Neuronal stem cell (in vitro differentiated cells): ENCODE results near the gene NOX5.

Source experiments
- DNase-seq: peaks from one replicate; pipeline ENCODE4 v3.0.0-alpha.2; 2013; ENCODE audit warnings: low spot score
- H2AFZ ChIP-seq: one replicate; pipeline ENCODE4 v1.6.1; 2013; ENCODE audit warnings: mild to moderate bottlenecking, low read length, inconsistent platforms
- H2AK5ac ChIP-seq: 2 replicates; pipeline ENCODE4 v1.6.1; 2013; ENCODE audit warnings: low read depth, mild to moderate bottlenecking, inconsistent platforms, low read length, moderate library complexity, mixed read lengths
- H2BK120ac ChIP-seq: 2 replicates; pipeline ENCODE4 v1.6.1; 2013; ENCODE audit warnings: low read depth, mild to moderate bottlenecking, inconsistent platforms, low read length, moderate library complexity, mixed read lengths
- H2BK12ac ChIP-seq: one replicate; pipeline ENCODE4 v1.6.1; 2013; ENCODE audit warnings: low read length, inconsistent platforms
- H2BK15ac ChIP-seq: 2 replicates; pipeline ENCODE4 v1.6.1; 2013; ENCODE audit warnings: mild to moderate bottlenecking, low read length, inconsistent platforms, mixed read lengths
- H2BK5ac ChIP-seq: one replicate; pipeline ENCODE4 v1.6.1; 2013; ENCODE audit warnings: inconsistent platforms, mild to moderate bottlenecking, low read length, moderate library complexity
- H3K14ac ChIP-seq: one replicate; pipeline ENCODE4 v1.6.1; 2013; ENCODE audit warnings: low read length, inconsistent platforms
- H3K18ac ChIP-seq: 2 replicates; pipeline ENCODE4 v1.6.1; 2013; ENCODE audit warnings: low read length, inconsistent platforms
- H3K23ac ChIP-seq: 2 replicates; pipeline ENCODE4 v1.6.1; 2013; ENCODE audit warnings: low read depth, mild to moderate bottlenecking, mixed read lengths, low read length, inconsistent platforms; ENCODE audit not compliant: poor library complexity
- H3K27ac ChIP-seq: replicated peaks from 3 replicates; pipeline ENCODE4 v1.5.1; 2013; ENCODE audit warnings: low read length, inconsistent platforms
- H3K27me3 ChIP-seq, 3 experiments: 2 replicates each; pipeline ENCODE4 v1.6.1; 2013; ENCODE audit warnings: low read length in 3 of 3, mild to moderate bottlenecking in 2 of 3, inconsistent platforms in 1 of 3, low read depth in 1 of 3, mixed read lengths in 1 of 3, moderate library complexity in 1 of 3; ENCODE audit not compliant: control insufficient read depth in 3 of 3, insufficient read depth in 3 of 3
- H3K36me3 ChIP-seq, 2 donors: replicated peaks in 1 of 2; 2 replicates each; pipeline ENCODE4 v1.6.1; 2013; ENCODE audit warnings: low read length in 2 of 2; ENCODE audit not compliant: control insufficient read depth in 2 of 2, insufficient read depth in 2 of 2
- H3K4ac ChIP-seq: 2 replicates; pipeline ENCODE4 v1.6.1; 2013; ENCODE audit warnings: inconsistent platforms, mild to moderate bottlenecking, low read length, moderate library complexity
- H3K4me1 ChIP-seq, 2 donors: 1 replicate in 1 of 2; 2 replicates in 1 of 2; pipeline ENCODE4 v1.6.1; 2013; ENCODE audit warnings: low read length in 2 of 2, low read depth in 1 of 2; ENCODE audit not compliant: control insufficient read depth in 2 of 2, insufficient read depth in 1 of 2
- H3K4me2 ChIP-seq: one replicate; pipeline ENCODE4 v1.6.1; 2013; ENCODE audit warnings: mild to moderate bottlenecking, low read length, inconsistent platforms; ENCODE audit not compliant: insufficient read depth, poor library complexity, severe bottlenecking
- H3K4me3 ChIP-seq, 2 donors: 2 replicates each; pipeline ENCODE4 v1.5.1; 2013; ENCODE audit warnings: low read length in 2 of 2, mild to moderate bottlenecking in 2 of 2, inconsistent platforms in 1 of 2, moderate library complexity in 1 of 2
- H3K79me1 ChIP-seq: one replicate; pipeline ENCODE4 v1.6.1; 2013; ENCODE audit warnings: low read depth, mild to moderate bottlenecking, inconsistent platforms, low read length, moderate library complexity
- H3K9ac ChIP-seq: one replicate; pipeline ENCODE4 v1.6.1; 2013; ENCODE audit warnings: mild to moderate bottlenecking, low read depth, low read length, inconsistent platforms; ENCODE audit not compliant: poor library complexity
- H3K9me3 ChIP-seq, 2 donors: replicated peaks in 1 of 2; 2 replicates each; pipeline versions ENCODE3 to v1.6.1; 2013; ENCODE audit warnings: low read length in 2 of 2, mild to moderate bottlenecking in 2 of 2, inconsistent platforms in 1 of 2, low read depth in 1 of 2, mixed read lengths in 1 of 2, moderate library complexity in 1 of 2; ENCODE audit not compliant: control insufficient read depth in 2 of 2, insufficient read depth in 1 of 2
- H4K8ac ChIP-seq: one replicate; pipeline ENCODE4 v1.6.1; 2013; ENCODE audit warnings: low read depth, mild to moderate bottlenecking, inconsistent platforms, low read length, moderate library complexity
- H4K91ac ChIP-seq: one replicate; pipeline ENCODE4 v1.6.1; 2013; ENCODE audit warnings: low read length, low read depth, mild to moderate bottlenecking, inconsistent platforms; ENCODE audit not compliant: poor library complexity
- WGBS, 2 donors: extraction: QIAGEN DNeasy Blood & Tissue Kit; methylation state at CpG; one replicate each; pipeline ENCODE4 v1.1.7; 2013; ENCODE audit warnings: missing lambda C conversion rate in 2 of 2, mixed read lengths in 1 of 2; ENCODE audit not compliant: insufficient read length in 2 of 2, insufficient replicate concordance in 1 of 2; ENCODE audit errors: extremely low coverage in 2 of 2; 5-methylcytosine and 5-hydroxymethylcytosine counted together

NOX5 gene

GRCh38 chr15:69032703-69033373, 18.3 kb downstream of the NOX5 start:
- H3K27ac ChIP-seq: no peak overlapping the region
- no CpG with 5 or more reads among the region's 43 CpGs for WGBS, 2 donors

GRCh38 chr15:69034352-69034751, 19.9 kb downstream of the NOX5 start:
- H2BK15ac ChIP-seq: no peak overlapping the region
- H2BK12ac ChIP-seq: no peak overlapping the region
- H2BK5ac ChIP-seq: no peak overlapping the region
- H3K4me2 ChIP-seq: no peak overlapping the region
- H3K4me1 ChIP-seq: peaks cover 0 to 1% of the 10 kb centered on the region in 2 donors
- H2AK5ac ChIP-seq: no peak overlapping the region
- H3K23ac ChIP-seq: no peak overlapping the region
- H4K8ac ChIP-seq: no peak overlapping the region
- H3K27ac ChIP-seq: no peak overlapping the region
- H3K79me1 ChIP-seq: no peaks in the 10 kb centered on the region
- no peak overlapping the region for H3K14ac ChIP-seq
- H3K4ac ChIP-seq: no peak overlapping the region
- no peak overlapping the region for H2AFZ ChIP-seq
- H2BK120ac ChIP-seq: no peak overlapping the region
- H3K27me3 ChIP-seq: peaks cover 0 to 31% (median 2%) of the 10 kb centered on the region in 3 experiments
- H3K9ac ChIP-seq: no peak overlapping the region
- H3K36me3 ChIP-seq: no peaks in the 10 kb centered on the region
- no CpG with 5 or more reads among the region's 4 CpGs for WGBS, 2 donors
- no peak overlapping the region for H3K4me3 ChIP-seq
- no peaks in the 10 kb centered on the region for H3K9me3 ChIP-seq
- no peak overlapping the region for H3K18ac ChIP-seq
- no peak overlapping the region for H4K91ac ChIP-seq
- DNase-seq: no peak

More at GRCh38 chr15:69032703-69033373, 18.3 kb downstream of the NOX5 start:
- Histone ChIP-seq H3K9me3 (no peaks in the 10 kb centered on the region), H3K14ac (no peak overlapping the region), H3K4me2 (no peak overlapping the region), H3K4me1 (peaks cover 0 to 1% of the 10 kb centered on the region in 2 donors), H2BK15ac (no peak overlapping the region), H4K8ac (no peak overlapping the region), H3K23ac (no peak overlapping the region), H3K4ac (no peak overlapping the region), H3K18ac (no peak overlapping the region), H2BK120ac (no peak overlapping the region), H3K27me3 (peaks cover 0 to 28% (median 2%) of the 10 kb centered on the region in 3 experiments), H4K91ac (no peak overlapping the region), H2BK5ac (no peak overlapping the region), H3K4me3 (no peak overlapping the region), H3K36me3 (no peaks in the 10 kb centered on the region), H2BK12ac (no peak overlapping the region), H3K79me1 (no peaks in the 10 kb centered on the region), H2AFZ (no peak overlapping the region), H3K9ac (no peak overlapping the region), H2AK5ac (peak overlapping the region; percentile 67)
- DNase-seq: no peak

- no peak overlapping the region for H3K9ac ChIP-seq
- no peak overlapping the region for H4K91ac ChIP-seq
- peak overlapping the region; percentile 36 for H3K23ac ChIP-seq
- H3K27ac ChIP-seq: no peak overlapping the region
- H2AFZ ChIP-seq: no peak overlapping the region
- DNase-seq: no peak
- no peak overlapping the region for H4K8ac ChIP-seq
- no peak overlapping the region for H2BK5ac ChIP-seq
- no peak overlapping the region for H2AK5ac ChIP-seq
- no peak overlapping the region for H2BK15ac ChIP-seq
- no CpG with 5 or more reads among the region's 16 CpGs for WGBS, 2 donors
- no peak overlapping the region for H3K4ac ChIP-seq
- peak overlapping the region; percentile 54 for H3K18ac ChIP-seq
- H3K4me1 ChIP-seq: peaks cover 0 to 1% of the 10 kb centered on the region in 2 donors
- no peak overlapping the region for H2BK120ac ChIP-seq
- H3K79me1 ChIP-seq: no peaks in the 10 kb centered on the region
- H3K4me2 ChIP-seq: no peak overlapping the region
- no peak overlapping the region for H3K4me3 ChIP-seq
- no peak overlapping the region for H3K14ac ChIP-seq
- peaks cover 0 to 33% (median 2%) of the 10 kb centered on the region in 3 experiments for H3K27me3 ChIP-seq
- no peaks in the 10 kb centered on the region for H3K9me3 ChIP-seq
- H3K36me3 ChIP-seq: no peaks in the 10 kb centered on the region
- no peak overlapping the region for H2BK12ac ChIP-seq
Measured at GRCh38 chr15:69035205-69035917, 20.9 kb downstream of the NOX5 start.

DNA sequence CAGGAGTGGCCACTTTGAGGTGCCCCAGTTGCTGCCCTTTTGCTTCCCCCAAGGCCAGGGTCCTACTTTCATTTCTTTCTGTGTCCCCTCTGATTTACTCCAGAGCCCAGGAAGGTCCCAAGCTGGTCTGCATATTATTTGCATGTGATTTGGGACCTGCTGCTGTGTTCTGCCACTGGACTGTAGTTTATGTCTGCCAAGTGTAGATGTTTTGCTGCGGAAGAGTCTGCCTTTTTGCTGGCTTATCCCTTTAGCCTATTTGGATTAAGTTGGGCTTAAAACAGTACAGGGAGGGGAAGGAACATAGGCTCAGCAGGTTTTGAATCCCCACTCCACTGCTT, 21.4 kb downstream of the NOX5 start:
- no peaks in the 10 kb centered on the region for H3K79me1 ChIP-seq
- H2AK5ac ChIP-seq: no peak overlapping the region
- WGBS, 2 donors: no CpG with 5 or more reads among the region's 1 CpG
- H3K27me3 ChIP-seq: peaks cover 0 to 28% (median 2%) of the 10 kb centered on the region in 3 experiments
- no peak overlapping the region for H3K4ac ChIP-seq
- no peak overlapping the region for H2AFZ ChIP-seq
- H4K8ac ChIP-seq: no peak overlapping the region
- H4K91ac ChIP-seq: no peak overlapping the region
- H3K36me3 ChIP-seq: no peaks in the 10 kb centered on the region
- H2BK12ac ChIP-seq: no peak overlapping the region
- peaks cover 0 to 1% of the 10 kb centered on the region in 2 donors for H3K4me1 ChIP-seq
- H3K9me3 ChIP-seq: no peaks in the 10 kb centered on the region
- no peak overlapping the region for H3K4me2 ChIP-seq
- no peak for DNase-seq
- no peak overlapping the region for H3K9ac ChIP-seq
- no peak overlapping the region for H3K14ac ChIP-seq
- H2BK15ac ChIP-seq: no peak overlapping the region
- no peak overlapping the region for H2BK5ac ChIP-seq
- H3K27ac ChIP-seq: no peak overlapping the region
- H2BK120ac ChIP-seq: no peak overlapping the region
- H3K18ac ChIP-seq: no peak overlapping the region
- no peak overlapping the region for H3K4me3 ChIP-seq
- no peak overlapping the region for H3K23ac ChIP-seq
